Aorta (tissue), 5 donors: ENCODE results near the gene ARFRP1. TPM values are rescaled to one million over a fixed set of nuclear protein-coding genes. Genes with fewer than 3 reads are reported as not detected.

ENCODE experiments used
- ATAC-seq: fragments of 200-7000 bp; cut with Tn5 transposase; one replicate; pipeline ENCODE4 v1.9.1; 2022; ENCODE audit warnings: moderate library complexity; ENCODE audit not compliant: low FRiP score
- DNase-seq, 2 donors: peaks; one replicate each; pipeline ENCODE4 v3.0.0-alpha.2; 2020
- H3K27ac ChIP-seq, 2 donors: one replicate each; pipeline ENCODE4 v1.5.1; 2013; ENCODE audit warnings: low read length in 2 of 2, mild to moderate bottlenecking in 2 of 2, moderate library complexity in 2 of 2, control low read depth in 1 of 2, inconsistent platforms in 1 of 2, low read depth in 1 of 2
- H3K27me3 ChIP-seq, 2 donors: one replicate each; pipeline ENCODE4 v1.6.1; 2013; ENCODE audit warnings: control low read depth in 1 of 2, low read length in 1 of 2, mild to moderate bottlenecking in 1 of 2, moderate library complexity in 1 of 2; ENCODE audit not compliant: insufficient read depth in 2 of 2, control insufficient read depth in 1 of 2
- H3K36me3 ChIP-seq, 2 donors: one replicate each; pipeline ENCODE4 v1.6.1; 2013; ENCODE audit warnings: control low read depth in 1 of 2, low read length in 1 of 2, mild to moderate bottlenecking in 1 of 2; ENCODE audit not compliant: insufficient read depth in 2 of 2, control insufficient read depth in 1 of 2
- H3K4me1 ChIP-seq, 2 donors: one replicate each; pipeline ENCODE4 v1.6.1; 2013; ENCODE audit warnings: low read length in 2 of 2, control low read depth in 1 of 2, mild to moderate bottlenecking in 1 of 2, moderate library complexity in 1 of 2; ENCODE audit not compliant: insufficient read depth in 2 of 2, control insufficient read depth in 1 of 2
- H3K4me3 ChIP-seq, 2 donors: one replicate each; pipeline ENCODE4 v1.5.1; 2013; ENCODE audit warnings: low read length in 2 of 2, control low read depth in 1 of 2, mild to moderate bottlenecking in 1 of 2
- H3K9me3 ChIP-seq: one replicate; pipeline ENCODE4 v1.6.1; 2013; ENCODE audit warnings: mild to moderate bottlenecking, low read length; ENCODE audit not compliant: control insufficient read depth
- WGBS, 2 donors: extraction: QIAGEN DNeasy Blood & Tissue Kit; methylation state at CpG; one replicate each; pipeline ENCODE4 v1.1.7; 2013; 5-methylcytosine and 5-hydroxymethylcytosine counted together
- intact Hi-C, 2 donors: fragments of 100-400 bp; cut with DNase I; formaldehyde crosslinking; loops; one replicate each; pipeline versions ENCODE4 v1.14.2 to v1.15.0; 2022
- polyA plus RNA-seq, 2 donors: library from polyadenylated mRNA; stranded (reverse); fragments of 200-250 nt; gene quantifications; one replicate each; pipeline ENCODE4 v1.2.3, GENCODE V29; 2013
- total RNA-seq, 2 donors: library from RNA; stranded (reverse); fragmentation: NEBNext Ultra II Directional; extraction: Animal tissue kit (Norgen Biotek cat#: 25700); gene quantifications; one replicate each; pipeline ENCODE4 v1.2.1, GENCODE V29; 2021
- donor health status: healthy with polysubstance abuse.
- donor health status: Bipolar disorder and iron deficiency.
- donor health status: DM: no; HTN: no; CAD: no.
- donor health status: DM: no; HTN: no; CAD: no.
- donor health status: DM: yes; HTN: yes; CAD: no.

ARFRP1 gene
- total and polyA plus RNA-seq, 4 donors: 28.9 to 76.2 (median 49.0) TPM

DNA sequence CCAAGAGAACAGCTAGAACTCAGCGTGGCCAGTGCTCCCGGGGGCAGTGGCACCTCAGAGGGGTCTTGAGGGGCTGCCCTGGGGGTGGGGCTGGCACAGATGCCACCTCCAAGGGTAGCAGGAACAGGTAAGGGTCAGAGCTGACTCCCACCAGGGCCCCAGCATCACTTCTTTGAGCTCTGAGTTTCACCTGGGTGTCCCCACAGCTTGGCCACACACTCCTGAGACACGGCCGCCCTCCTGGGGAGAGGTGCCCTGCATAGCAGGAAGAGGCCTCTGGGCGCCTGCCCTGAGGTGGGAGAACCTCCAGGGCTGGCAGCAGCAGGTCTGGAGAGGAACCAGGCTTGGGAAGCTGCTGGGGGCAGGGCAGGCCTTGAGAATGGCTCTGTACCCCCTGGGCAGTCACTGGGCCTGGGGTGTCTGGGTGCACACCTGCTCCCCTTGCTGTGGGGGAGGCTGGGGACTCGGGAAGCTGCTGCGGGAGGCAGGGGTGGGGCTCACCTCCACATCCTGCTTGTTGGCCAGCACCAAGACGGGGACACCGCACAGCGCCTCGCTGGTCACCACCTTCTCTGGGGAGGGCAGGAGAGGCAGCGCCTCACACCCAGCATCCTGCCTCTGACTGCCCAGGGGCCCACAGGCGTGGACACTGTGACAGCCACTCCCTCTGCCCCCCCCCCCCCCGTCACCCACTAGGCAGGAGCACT, 6.3 kb downstream of the ARFRP1 start:
- ATAC-seq (no peak), DNase-seq (peak in 1 of 2 donors; percentile 73)
- H3K9me3 ChIP-seq: no peaks in the 10 kb centered on the region
- WGBS, 2 donors: 82 to 86% methylated on average over 11 to 14 of the region's 14 CpGs
- intact Hi-C loops: no loop called here
- H3K27me3 ChIP-seq: no peaks in the 10 kb centered on the region
- no peaks in the 10 kb centered on the region for H3K4me1 ChIP-seq
- H3K4me3 ChIP-seq: no peak overlapping the region
- H3K27ac ChIP-seq: no peak overlapping the region
- no peaks in the 10 kb centered on the region for H3K36me3 ChIP-seq

DNA sequence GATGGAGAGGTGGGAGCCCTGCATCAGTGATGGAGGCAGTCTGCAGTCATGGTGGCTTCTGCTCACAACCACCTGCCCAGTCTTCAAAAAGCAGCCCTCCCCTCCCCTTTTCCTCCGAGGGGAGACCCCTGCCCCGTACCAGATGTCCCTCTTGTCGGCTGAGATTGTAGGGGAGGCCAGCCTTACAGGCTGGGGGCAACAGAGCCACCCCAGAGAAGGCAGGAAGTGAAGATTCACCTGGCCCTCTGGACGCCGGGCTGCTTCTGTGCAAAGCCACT, 6.8 kb downstream of the ARFRP1 start:
- intact Hi-C loops: no loop called here
- no peaks in the 10 kb centered on the region for H3K9me3 ChIP-seq
- H3K4me1 ChIP-seq: no peaks in the 10 kb centered on the region
- WGBS, 2 donors: 68 to 78% methylated on average over 5 of the region's 5 CpGs
- H3K27ac ChIP-seq: no peak overlapping the region
- no peaks in the 10 kb centered on the region for H3K36me3 ChIP-seq
- DNase-seq (no peak), ATAC-seq (no peak)
- H3K27me3 ChIP-seq: no peaks in the 10 kb centered on the region
- H3K4me3 ChIP-seq: no peak overlapping the region

DNA sequence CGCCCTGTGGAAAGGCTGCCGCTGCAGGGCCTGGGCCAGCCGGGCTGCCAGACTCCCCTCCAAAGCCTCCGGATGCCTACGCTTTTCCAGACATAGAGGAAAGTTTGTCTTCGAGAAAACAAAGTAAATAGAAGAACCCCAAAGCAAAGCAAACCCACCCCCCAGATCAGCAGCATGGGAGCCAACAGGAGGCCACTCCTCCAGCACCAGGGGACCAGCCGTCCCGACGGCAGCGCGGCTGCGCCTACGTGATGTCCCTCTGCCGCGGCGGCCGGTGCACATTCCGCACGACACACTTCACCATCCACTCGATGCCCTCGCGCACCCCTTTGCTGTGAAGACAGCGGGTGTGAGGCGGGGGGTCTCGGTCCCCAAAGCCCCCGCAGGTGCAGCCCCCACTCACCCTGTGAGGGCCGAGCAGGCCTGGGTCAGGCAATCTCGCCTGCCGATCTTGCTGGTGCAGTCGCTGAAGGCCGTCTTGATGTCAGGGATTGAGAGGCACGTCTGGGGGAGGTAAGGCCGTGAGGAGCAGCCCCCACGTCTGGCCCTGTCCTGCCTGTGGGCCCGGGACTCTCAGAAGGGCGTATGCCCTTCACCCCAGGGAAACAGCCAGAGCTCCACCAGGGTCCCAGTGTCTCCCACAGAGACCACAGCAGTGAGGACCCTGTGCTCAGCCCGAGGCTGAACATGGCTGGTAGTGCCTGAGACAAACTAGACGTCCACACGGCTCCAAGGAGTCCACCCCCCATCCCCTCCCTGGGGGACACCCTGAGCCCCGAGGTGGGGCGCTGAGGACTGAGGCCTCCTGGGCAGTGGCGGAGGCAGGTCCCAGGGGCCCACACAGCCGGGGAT, 7.4 kb downstream of the ARFRP1 start:
- DNase-seq (peak; percentile 56 to 63), ATAC-seq (no peak)
- H3K4me1 ChIP-seq: no peaks in the 10 kb centered on the region
- H3K36me3 ChIP-seq: no peaks in the 10 kb centered on the region
- H3K27ac ChIP-seq: no peak overlapping the region
- no peaks in the 10 kb centered on the region for H3K27me3 ChIP-seq
- no peaks in the 10 kb centered on the region for H3K9me3 ChIP-seq
- H3K4me3 ChIP-seq: no peak overlapping the region
- 86% methylated on average over 43 of the region's 43 CpGs for WGBS, 2 donors
- intact Hi-C loops: no loop called here

DNA sequence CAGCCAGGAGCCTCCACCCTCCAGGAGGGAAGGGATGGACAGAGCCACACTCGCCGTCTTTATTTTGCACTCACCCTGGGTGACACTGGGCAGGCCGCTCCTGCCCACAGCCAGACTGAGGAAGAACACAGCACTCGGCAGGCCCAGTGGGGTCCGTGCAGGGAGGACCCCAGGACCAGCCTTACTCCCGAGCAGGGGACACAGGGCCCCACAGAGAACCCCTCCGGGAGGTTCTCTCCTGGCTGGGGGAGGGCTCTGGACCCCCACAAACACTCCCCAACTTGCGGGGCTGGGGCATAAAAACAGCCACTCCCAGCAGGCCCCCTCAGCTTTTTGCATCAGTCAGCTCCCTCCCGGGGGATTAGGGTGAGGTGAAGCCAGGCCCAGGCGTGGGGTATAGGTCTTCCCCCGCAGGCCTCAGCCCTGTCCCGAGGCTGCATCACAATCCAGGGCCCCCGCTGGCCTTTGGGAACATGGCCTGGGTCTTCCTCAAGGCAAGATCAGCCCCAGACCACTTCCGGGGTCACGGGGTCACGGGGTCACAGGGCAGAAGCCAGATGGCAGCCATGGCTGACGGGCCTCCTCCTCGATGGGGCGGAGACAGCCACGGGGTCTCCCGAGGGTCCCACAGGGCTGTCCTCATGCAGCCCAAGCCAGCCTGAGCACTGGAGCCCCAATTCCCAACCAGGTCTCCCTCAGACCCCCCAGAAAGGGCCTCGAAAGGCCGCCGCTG, 8.1 kb downstream of the ARFRP1 start:
- no peak overlapping the region for H3K27ac ChIP-seq

DNA sequence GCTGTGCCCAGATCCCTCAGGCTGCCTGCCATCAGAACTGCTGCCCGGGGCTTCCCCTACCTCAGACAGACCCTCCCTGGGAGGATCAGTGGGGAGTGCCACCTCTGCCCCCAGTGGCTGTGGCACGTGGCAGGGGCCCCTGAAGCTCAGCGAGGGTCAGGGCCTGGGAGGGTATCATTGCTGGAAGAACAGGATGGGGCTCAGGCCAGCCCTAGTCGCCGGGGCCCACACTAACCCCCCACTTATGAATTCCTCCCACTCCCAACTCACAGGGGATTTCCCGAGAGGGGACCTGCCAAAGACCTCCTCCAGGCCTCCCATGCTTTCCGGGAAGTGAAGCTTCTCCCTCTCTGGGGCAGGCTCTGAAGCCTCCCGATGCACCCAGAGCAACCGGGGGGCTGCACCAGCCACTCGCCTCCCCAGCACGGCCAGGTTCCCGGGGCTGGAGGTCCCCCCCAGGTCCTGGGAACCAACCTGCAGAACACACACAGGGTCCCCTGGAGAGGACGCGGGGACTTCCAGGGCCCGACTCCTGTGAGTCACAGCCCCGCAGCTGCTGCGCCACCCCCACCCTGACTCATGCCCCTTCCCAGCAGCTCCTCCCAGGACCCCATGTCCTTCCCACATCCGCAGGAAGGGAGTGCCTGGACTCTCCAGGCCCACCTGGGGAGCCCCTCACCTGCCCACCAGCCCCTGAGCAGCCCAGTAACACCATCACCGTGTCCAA, 8.9 kb downstream of the ARFRP1 start:
- 21 to 34% methylated on average over 19 of the region's 19 CpGs for WGBS, 2 donors
- H3K4me1 ChIP-seq: no peaks in the 10 kb centered on the region
- no peak overlapping the region for H3K4me3 ChIP-seq

More for the DNA sequence above, 8.1 kb downstream of the ARFRP1 start:
- Histone ChIP-seq H3K9me3 (no peaks in the 10 kb centered on the region), H3K4me1 (no peaks in the 10 kb centered on the region), H3K4me3 (no peak overlapping the region), H3K27me3 (no peaks in the 10 kb centered on the region), H3K36me3 (no peaks in the 10 kb centered on the region)
- intact Hi-C loops: no loop called here
- no peak for ATAC-seq
- DNase-seq: peak; percentile 60 to 74
- WGBS, 2 donors: 66 to 70% methylated on average over 24 of the region's 24 CpGs

DNA sequence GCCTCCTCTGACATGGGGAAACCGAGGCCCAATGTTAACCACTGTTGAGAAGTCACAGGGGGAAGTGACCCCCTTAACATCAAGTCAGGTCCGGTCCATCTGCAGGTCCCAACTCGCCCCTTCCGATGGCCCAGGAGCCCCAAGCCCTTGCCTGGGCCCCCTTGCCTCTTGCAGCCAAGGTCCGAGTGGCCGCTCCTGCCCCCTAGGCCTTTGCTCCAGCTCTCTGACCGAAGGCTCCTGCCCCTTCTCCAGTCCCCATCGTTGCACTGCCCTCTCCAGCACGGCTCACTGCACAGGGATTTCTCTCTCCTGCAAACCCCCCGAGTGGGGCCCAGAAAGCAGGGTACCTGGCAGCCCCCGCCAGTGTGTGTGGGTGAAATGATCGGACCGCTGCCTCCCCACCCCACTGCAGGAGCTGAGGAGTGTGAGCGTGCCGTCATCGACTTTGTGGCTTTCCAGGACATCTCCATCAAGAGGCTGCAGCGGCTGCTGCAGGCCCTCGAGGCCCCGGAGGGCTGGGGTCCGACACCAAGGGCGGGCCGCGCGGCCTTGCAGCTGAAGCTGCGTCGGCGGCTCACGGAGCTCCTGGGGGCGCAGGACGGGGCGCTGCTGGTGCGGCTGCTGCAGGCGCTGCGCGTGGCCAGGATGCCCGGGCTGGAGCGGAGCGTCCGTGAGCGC, 9.8 kb downstream of the ARFRP1 start:
- H3K27me3 ChIP-seq: no peaks in the 10 kb centered on the region
- H3K9me3 ChIP-seq: no peaks in the 10 kb centered on the region
- H3K4me3 ChIP-seq: no peak overlapping the region
- H3K27ac ChIP-seq: no peak overlapping the region
- no peaks in the 10 kb centered on the region for H3K4me1 ChIP-seq
- DNase-seq (peak; percentile 60 to 75), ATAC-seq (no peak)
- intact Hi-C loops: no loop called here
- H3K36me3 ChIP-seq: no peaks in the 10 kb centered on the region
- 85 to 87% methylated on average over 40 of the region's 40 CpGs for WGBS, 2 donors

More for the DNA sequence above, 8.9 kb downstream of the ARFRP1 start:
- Histone ChIP-seq H3K36me3 (no peaks in the 10 kb centered on the region), H3K27ac (no peak overlapping the region), H3K9me3 (no peaks in the 10 kb centered on the region), H3K27me3 (no peaks in the 10 kb centered on the region)
- intact Hi-C loops: no loop called here
- DNase-seq (peak; percentile 86 to 94), ATAC-seq (peak; percentile 17)

DNA sequence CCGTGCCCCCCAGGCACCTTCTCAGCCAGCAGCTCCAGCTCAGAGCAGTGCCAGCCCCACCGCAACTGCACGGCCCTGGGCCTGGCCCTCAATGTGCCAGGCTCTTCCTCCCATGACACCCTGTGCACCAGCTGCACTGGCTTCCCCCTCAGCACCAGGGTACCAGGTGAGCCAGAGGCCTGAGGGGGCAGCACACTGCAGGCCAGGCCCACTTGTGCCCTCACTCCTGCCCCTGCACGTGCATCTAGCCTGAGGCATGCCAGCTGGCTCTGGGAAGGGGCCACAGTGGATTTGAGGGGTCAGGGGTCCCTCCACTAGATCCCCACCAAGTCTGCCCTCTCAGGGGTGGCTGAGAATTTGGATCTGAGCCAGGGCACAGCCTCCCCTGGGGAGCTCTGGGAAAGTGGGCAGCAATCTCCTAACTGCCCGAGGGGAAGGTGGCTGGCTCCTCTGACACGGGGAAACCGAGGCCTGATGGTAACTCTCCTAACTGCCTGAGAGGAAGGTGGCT, 10.4 kb downstream of the ARFRP1 start:
- Histone ChIP-seq H3K27ac (no peak overlapping the region), H3K4me3 (no peak overlapping the region), H3K36me3 (no peaks in the 10 kb centered on the region), H3K9me3 (no peaks in the 10 kb centered on the region), H3K27me3 (no peaks in the 10 kb centered on the region), H3K4me1 (no peaks in the 10 kb centered on the region)
- WGBS, 2 donors: 37 to 41% methylated on average over 7 of the region's 7 CpGs
- intact Hi-C loops: no loop called here
- ATAC-seq: peak; percentile 3
- peak; percentile 49 to 70 for DNase-seq
